GM12801 (cell line): ENCODE measurements around the gene SRD5A3.

Experiments
- CTCF ChIP-seq: IDR thresholded peaks from one replicate; pipeline ENCODE4 v1.5.1; 2011; ENCODE audit warnings: control low read depth; ENCODE audit not compliant: insufficient read length; ENCODE audit errors: extremely low read depth

SRD5A3 gene

DNA sequence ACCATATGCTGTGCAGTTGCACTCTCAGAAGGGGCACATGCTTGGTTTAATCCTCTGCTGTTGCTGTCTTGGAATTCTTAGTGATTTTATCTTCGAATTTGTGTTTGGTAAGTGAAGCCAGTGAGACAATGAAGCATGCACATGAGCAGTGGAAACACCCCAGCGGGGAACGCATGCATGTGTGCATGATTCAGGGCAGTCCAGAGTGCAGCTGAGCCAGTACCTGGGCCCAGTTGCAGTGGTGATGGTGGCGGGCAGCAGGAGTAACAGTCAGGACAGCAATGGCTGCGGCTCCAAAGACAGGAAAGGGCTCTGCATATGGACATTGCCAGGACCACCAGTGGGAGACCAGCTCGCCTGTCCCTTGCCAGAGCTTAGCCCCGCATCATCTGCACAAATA lies 35.5 kb downstream of the SRD5A3 start:
- TF ChIP-seq CTCF = no peak

GRCh38 chr4:55382488-55383003 lies 36.5 kb downstream of the SRD5A3 start:
- no peak for TF ChIP-seq CTCF

DNA sequence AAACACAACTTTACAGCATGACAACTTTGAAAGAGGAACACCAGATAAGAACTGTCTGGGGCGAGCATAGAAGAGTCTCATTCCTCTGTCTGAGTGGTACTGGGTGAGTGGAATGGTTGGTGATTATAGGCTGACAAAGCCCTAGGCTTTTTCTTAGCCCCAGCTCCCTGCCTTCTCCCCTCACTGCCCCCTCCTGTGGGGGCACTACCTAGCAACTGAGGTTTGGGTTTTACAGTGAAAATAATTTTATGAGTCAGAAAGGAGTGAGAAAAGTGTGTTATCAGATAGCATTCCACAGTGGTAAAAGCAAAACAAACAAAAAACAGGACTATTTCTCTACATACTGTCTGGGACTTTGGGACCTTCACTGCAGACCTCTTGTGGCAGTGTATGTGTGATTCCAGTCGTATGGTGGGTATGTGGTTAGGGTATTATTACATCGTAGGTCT lies 39.2 kb downstream of the SRD5A3 start:
- no peak for TF ChIP-seq CTCF

GRCh38 chr4:55386073-55386472 lies 40.0 kb downstream of the SRD5A3 start:
- TF ChIP-seq CTCF = no peak

DNA sequence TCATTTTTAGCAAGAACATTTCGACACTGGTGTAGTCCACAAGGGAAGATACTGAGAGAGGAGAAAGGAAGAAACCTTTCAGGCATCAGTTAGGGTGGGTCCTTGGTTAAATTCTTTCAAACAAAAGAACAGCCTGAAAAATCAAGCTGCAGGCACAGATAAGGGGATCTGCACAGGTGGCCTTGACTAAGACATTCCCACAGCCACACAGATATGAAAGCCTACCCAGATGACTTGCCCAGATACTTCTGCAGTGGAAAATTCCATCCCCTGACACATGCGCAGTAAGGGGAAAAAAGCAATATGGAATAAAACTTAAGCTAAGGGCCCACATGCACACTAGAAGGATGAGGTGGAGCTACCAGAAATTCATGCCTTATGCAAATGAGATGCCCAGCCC lies 40.8 kb downstream of the SRD5A3 start:
- TF ChIP-seq CTCF = no peak

DNA sequence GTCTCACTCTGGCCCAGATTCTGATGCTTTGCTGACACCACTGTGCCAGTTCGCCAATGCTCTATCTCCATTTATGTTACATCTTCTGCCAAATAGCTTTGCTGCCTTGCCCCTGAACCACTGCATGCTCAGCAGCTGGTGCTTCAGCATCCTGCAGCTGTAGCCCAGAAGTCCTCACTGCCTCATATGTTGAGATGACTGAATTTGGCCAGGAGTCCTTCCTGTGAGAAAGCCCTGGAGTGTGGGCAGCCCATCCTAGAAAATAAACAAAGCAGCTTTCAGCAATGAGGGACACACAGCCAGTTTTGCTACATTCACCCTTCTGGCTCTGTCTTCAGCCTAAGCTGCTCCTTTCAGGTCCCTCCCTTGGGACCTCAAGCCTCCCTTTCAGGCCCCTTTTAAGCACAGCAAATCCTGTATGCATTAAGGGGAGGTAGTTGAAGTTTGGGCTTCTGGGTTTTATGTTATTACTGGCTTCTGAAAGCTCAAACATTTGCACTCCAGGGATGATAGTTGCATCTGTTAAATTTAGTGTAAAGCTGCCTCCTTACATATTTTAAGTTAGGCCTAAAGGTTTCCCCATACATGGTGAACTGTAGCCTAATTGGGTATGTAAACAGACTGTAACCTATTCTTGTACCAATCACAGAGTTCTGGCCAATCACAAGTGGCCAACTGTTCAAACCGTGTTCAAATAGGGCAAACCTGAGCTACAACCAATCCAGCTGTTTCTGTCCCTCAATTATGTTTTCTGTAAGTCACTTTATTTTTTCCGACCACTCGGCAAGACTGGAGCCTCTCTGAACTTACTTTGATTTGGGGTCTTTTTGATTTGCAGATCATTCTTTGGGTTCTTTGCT lies 47.6 kb downstream of the SRD5A3 start:
- no peak for TF ChIP-seq CTCF

GRCh38 chr4:55395218-55395528 lies 49.1 kb downstream of the SRD5A3 start:
- TF ChIP-seq CTCF = no peak
